SJCRH30 (cell line): ENCODE data around the gene NDUFS3. TPM values are rescaled to one million over a fixed set of nuclear protein-coding genes. Genes with fewer than 3 reads are reported as not detected.
"Not testable (repeated sequence)": the region's sequence is repeated elsewhere in the genome, so short reads cannot be mapped to it uniquely, and the experiment has no call there.

Experiments
- DNase-seq, 2 experiments: peaks; one replicate each; pipeline ENCODE4 v3.0.0-alpha.2; 2015 to 2020
- H3K27ac ChIP-seq: fragments of 250-450 bp; sonication (Bioruptor Pico); 2 replicates; pipeline ENCODE4 v1.5.1; 2020; ENCODE audit warnings: mild to moderate bottlenecking, moderate library complexity
- H3K27me3 ChIP-seq: fragments of 250-450 bp; sonication (Bioruptor Pico); 2 replicates; pipeline ENCODE4 v1.5.1; 2020; ENCODE audit warnings: mild to moderate bottlenecking, moderate library complexity
- H3K36me3 ChIP-seq: fragments of 250-450 bp; sonication (Bioruptor Pico); 2 replicates; pipeline ENCODE4 v1.5.1; 2020; ENCODE audit warnings: mild to moderate bottlenecking, moderate library complexity
- H3K4me1 ChIP-seq: fragments of 250-450 bp; sonication (Bioruptor Pico); 2 replicates; pipeline ENCODE4 v1.5.1; 2020; ENCODE audit warnings: mild to moderate bottlenecking, moderate library complexity
- H3K4me3 ChIP-seq: fragments of 250-450 bp; sonication (Bioruptor Pico); 2 replicates; pipeline ENCODE4 v1.5.1; 2020; ENCODE audit warnings: mild to moderate bottlenecking, moderate library complexity
- H3K9me3 ChIP-seq: fragments of 250-450 bp; sonication (Bioruptor Pico); replicated peaks from 2 replicates; pipeline ENCODE4 v1.5.1; 2020; ENCODE audit warnings: mild to moderate bottlenecking, moderate library complexity
- total RNA-seq: library from RNA; depleted of rRNA; stranded (reverse); fragments of >200 nt; shearing (Covaris generic); gene quantifications from 2 replicates; pipeline ENCODE4 v1.2.3, GENCODE V29; 2014

The NDUFS3 gene
- total RNA-seq, 1 experiment from 2014 or later = 135 TPM

DNA sequence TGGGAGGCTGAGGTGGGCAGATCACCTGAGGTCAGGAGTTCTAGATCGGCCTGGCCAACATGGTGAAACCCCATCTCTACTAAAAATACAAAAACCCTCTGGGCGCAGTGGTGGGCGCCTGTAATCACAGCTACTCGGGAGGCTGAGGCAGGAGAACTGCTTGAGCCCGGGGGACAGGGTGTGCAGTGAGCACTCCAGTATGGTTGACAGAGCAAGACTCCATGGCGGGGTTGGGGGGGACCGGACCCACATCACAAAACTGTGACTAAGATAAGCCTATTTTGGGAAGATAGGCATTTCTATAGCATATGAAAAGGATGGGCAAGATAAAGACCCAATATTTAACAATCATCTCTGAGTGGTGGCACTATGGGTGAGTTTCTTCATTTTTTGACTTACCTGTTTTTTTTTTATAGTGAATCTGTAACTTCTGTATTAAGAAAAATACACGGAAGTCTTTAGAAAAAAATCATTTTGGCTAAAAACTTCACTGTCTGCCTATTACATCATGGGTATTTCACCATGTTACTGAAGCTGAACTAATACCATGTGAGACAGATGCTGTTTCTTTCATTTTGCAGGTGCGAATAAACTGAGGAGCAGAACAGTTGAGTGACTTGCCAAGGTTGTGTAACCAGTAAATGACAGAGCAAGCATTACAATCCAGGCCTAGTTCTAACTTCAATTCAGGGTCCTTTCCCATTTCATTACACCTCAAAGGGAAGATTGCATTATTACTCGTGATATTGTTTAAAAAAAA lies 28.4 kb upstream of the NDUFS3 start:
- Histone ChIP-seq H3K27me3 (no peaks in the 10 kb centered on the region), H3K9me3 (no peaks in the 10 kb centered on the region), H3K27ac (no peak overlapping the region), H3K4me1 (peaks cover 13% of the 10 kb centered on the region), H3K36me3 (peaks cover 26% of the 10 kb centered on the region), H3K4me3 (no peak overlapping the region)
- no peak for DNase-seq

DNA sequence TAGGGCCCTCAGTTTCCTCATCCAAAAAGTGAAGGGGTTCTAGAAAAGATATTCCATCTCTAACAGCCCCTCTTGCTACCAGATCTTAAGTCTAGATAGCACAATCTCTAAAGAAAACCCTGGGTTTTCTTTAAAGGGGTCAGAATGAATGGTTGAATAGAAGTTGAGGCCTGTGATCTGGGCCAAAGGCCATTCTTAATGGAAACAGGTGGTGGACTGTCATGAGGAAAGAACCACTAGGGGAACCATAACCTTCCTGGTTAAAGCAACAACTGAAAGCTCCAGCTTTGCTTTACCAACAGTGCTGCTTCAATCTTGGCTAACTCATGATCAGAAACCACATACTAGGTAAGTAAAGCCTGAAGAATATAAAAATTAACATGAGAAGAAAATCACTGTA lies 27.8 kb upstream of the NDUFS3 start:
- DNase-seq = peak in 1 of 2 experiments; percentile 57
- Histone ChIP-seq H3K4me1 (peaks cover 13% of the 10 kb centered on the region), H3K36me3 (peaks cover 26% of the 10 kb centered on the region), H3K9me3 (no peaks in the 10 kb centered on the region), H3K4me3 (no peak overlapping the region; the same call in 1 of the 2 replicates), H3K27me3 (no peaks in the 10 kb centered on the region), H3K27ac (no peak overlapping the region)

DNA sequence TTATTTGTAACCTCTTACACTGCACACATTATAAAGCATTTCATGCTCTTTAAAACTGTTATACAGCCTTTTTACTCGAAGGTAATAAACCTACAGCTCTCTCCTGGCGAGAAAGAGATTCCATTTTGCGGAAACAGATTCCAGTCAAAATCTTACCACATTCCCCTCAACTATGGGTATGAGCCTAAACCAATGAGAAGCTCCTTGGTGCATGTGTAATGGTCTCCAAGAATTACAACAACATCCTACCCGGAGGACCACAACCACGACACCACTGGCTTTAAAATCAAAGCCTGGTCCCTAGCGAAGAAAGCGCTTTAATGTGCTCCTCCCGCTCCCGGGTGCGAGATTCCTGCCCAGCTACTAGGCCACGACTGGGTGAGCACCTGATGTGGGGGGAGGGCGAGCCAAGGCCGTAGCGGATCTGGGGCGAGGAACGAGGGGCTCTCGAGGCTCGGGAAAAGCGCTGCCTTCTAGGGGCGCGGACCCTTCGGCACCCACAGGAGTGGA lies 26.8 kb upstream of the NDUFS3 start:
- peak overlapping the region; percentile 69 for H3K27ac ChIP-seq
- H3K4me1 ChIP-seq = peaks cover 13% of the 10 kb centered on the region
- no peaks in the 10 kb centered on the region for H3K9me3 ChIP-seq
- DNase-seq = peak; percentile 45 to 48
- H3K4me3 ChIP-seq = peak overlapping the region; percentile 88
- H3K36me3 ChIP-seq = peaks cover 25% of the 10 kb centered on the region
- H3K27me3 ChIP-seq = no peaks in the 10 kb centered on the region

- peak; percentile 94 to 96 for DNase-seq
- H3K4me1 ChIP-seq = peaks cover 13% of the 10 kb centered on the region
- no peaks in the 10 kb centered on the region for H3K27me3 ChIP-seq
- peak within 1 kb of the TSS; percentile 88 for H3K4me3 ChIP-seq
- peaks cover 23% of the 10 kb centered on the region for H3K36me3 ChIP-seq
- no peaks in the 10 kb centered on the region for H3K9me3 ChIP-seq
- H3K27ac ChIP-seq = peak within 1 kb of the TSS; percentile 69
Measured at GRCh38 chr11:47552566-47553405, 26.1 kb upstream of the NDUFS3 start, which contains the start of gene CELF1. TSS of gene CELF1 (minus strand) at chr11:47553132. CDS start at chr11:47499523, 53,609 bp downstream.

DNA sequence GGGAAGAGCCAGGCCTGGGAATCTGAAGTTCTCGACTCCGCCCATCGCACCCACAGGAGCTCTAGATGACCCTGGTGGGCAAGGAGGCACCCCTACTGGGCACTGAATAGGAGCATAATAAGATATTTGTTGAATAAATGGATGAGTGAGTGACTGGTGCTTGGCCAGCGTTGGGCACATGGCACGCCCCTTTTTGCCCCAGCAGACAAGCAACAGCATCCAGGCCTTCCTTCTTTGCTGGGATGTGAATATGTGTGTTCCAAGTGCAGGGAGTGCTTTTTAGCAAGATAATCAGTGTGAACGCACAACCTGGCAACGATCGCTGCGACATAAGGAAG lies 25.5 kb upstream of the NDUFS3 start:
- peaks cover 13% of the 10 kb centered on the region for H3K4me1 ChIP-seq
- no peaks in the 10 kb centered on the region for H3K9me3 ChIP-seq
- peaks cover 18% of the 10 kb centered on the region for H3K36me3 ChIP-seq
- DNase-seq = no peak
- H3K4me3 ChIP-seq = peak overlapping the region; percentile 88
- H3K27ac ChIP-seq = peak overlapping the region; percentile 15; the same call in 1 of the 2 replicates
- H3K27me3 ChIP-seq = no peaks in the 10 kb centered on the region

- H3K4me3 ChIP-seq, DNase-seq, H3K27me3 ChIP-seq, H3K36me3 ChIP-seq, H3K27ac ChIP-seq, H3K9me3 ChIP-seq, H3K4me1 ChIP-seq: not testable (repeated sequence)
Measured at GRCh38 chr11:47557004-47557403, 21.9 kb upstream of the NDUFS3 start.

DNA sequence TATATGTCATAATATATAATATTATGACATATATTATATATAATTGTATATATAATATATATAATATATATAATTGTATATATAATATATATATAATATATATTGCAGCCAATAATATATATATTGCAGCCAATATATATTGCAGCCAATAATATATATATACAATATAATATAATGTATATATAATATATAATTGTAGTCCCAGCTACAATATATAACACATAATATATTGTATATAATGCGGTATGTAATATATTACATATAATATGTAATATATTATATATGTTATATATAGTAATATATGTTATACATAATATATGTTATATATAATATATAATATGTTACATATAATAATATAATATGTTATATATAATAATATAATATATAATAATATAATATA lies 20.2 kb upstream of the NDUFS3 start:
- Histone ChIP-seq H3K27ac (no peak overlapping the region), H3K4me1 (peaks cover 4% of the 10 kb centered on the region; the same call in 1 of the 2 replicates), H3K27me3 (no peaks in the 10 kb centered on the region), H3K4me3 (no peak overlapping the region), H3K36me3 (no peaks in the 10 kb centered on the region), H3K9me3 (no peaks in the 10 kb centered on the region)
- no peak for DNase-seq

- H3K27me3 ChIP-seq = no peaks in the 10 kb centered on the region
- no peak for DNase-seq
Measured at GRCh38 chr11:47560426-47560825, 18.4 kb upstream of the NDUFS3 start.

DNA sequence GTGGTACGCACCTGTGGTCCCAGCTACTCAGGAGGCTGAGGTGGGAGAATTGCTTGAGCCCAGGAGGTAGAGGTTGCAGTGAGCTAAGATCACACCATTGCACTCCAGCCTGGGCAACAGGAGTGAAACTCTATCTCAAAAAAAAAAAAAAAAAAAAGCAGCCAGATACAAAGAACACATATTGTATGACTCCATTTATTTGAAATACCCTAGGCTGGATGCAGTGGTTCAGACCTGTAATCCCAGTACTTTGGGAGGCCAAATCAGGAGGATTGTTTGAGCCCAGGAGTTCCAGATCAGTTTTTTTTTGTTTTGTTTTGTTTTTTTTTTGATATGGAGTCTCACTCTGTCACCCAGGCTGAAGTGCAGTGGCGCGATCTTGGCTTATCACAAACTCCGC lies 16.5 kb upstream of the NDUFS3 start:
- not testable (repeated sequence) for H3K9me3 ChIP-seq, H3K27ac ChIP-seq, H3K27me3 ChIP-seq, DNase-seq, H3K4me3 ChIP-seq, H3K4me1 ChIP-seq, H3K36me3 ChIP-seq

More at GRCh38 chr11:47560426-47560825, 18.4 kb upstream of the NDUFS3 start:
- Histone ChIP-seq H3K36me3 (no peaks in the 10 kb centered on the region), H3K4me3 (no peak overlapping the region), H3K9me3 (no peaks in the 10 kb centered on the region), H3K27ac (no peak overlapping the region), H3K4me1 (no peaks in the 10 kb centered on the region; the same call in 1 of the 2 replicates)

- not testable (repeated sequence) for H3K4me3 ChIP-seq, DNase-seq, H3K4me1 ChIP-seq, H3K9me3 ChIP-seq, H3K36me3 ChIP-seq, H3K27ac ChIP-seq, H3K27me3 ChIP-seq
Measured at GRCh38 chr11:47564366-47564765, 14.5 kb upstream of the NDUFS3 start.

- DNase-seq = peak in 1 of 2 experiments; percentile 22
- no peaks in the 10 kb centered on the region for H3K9me3 ChIP-seq
- H3K4me1 ChIP-seq = no peaks in the 10 kb centered on the region; the same call in 1 of the 2 replicates
- H3K27ac ChIP-seq = peak overlapping the region; percentile 66
- H3K4me3 ChIP-seq = peak overlapping the region; percentile 85
- no peaks in the 10 kb centered on the region for H3K27me3 ChIP-seq
- H3K36me3 ChIP-seq = peaks cover 5% of the 10 kb centered on the region; the same call in 1 of the 2 replicates
Measured at GRCh38 chr11:47564933-47565339, 13.9 kb upstream of the NDUFS3 start.

DNA sequence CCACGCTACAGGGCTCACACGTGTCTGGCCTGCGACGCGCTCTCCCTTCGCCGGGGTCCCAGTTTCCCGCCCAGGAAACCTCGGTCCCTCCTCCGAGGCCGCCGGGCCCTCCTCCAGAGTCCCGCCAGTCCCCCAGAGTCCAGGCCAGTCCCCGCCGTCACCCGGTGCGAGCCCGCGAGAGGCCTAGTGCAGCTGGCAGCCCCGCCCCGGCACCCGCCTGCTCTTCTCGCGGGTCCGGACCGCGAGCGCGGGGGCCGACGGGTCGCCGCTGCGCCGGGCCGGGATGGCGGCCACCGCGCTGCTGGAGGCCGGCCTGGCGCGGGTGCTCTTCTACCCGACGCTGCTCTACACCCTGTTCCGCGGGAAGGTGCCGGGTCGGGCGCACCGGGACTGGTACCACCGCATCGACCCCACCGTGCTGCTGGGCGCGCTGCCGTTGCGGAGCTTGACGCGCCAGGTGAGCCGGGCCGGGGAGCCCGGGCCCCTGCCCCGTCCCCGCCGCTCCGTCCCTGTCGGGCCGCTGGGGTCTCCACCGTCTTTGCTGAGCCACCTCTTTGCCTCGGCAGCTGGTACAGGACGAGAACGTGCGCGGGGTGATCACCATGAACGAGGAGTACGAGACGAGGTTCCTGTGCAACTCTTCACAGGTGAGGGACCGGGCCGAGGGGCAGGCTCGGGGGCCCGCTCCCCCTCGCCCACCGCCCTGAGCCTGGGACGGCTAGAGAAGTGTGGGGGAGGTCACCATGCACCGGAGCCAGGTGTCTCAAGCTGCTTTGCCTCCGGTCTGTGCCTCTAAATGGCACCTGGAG lies 13.3 kb upstream of the NDUFS3 start, which contains the start of gene PTPMT1:
Gene PTPMT1 (plus strand): TSS at position 260 of the 809 bp plus-strand sequence. CDS start 24 bp downstream, at position 284.
- DNase-seq = peak; percentile 85 to 88

GRCh38 chr11:47566149-47566698 lies 12.7 kb upstream of the NDUFS3 start:
- peaks cover 10% of the 10 kb centered on the region for H3K36me3 ChIP-seq
- H3K27ac ChIP-seq = peak overlapping the region; percentile 66
- DNase-seq = peak in 1 of 2 experiments; percentile 28

More for the DNA sequence above, 13.3 kb upstream of the NDUFS3 start, which contains the start of gene PTPMT1:
- Histone ChIP-seq H3K36me3 (peaks cover 8% of the 10 kb centered on the region), H3K4me3 (peak within 1 kb of the TSS; percentile 85), H3K4me1 (no peaks in the 10 kb centered on the region; the same call in 1 of the 2 replicates), H3K9me3 (no peaks in the 10 kb centered on the region), H3K27me3 (no peaks in the 10 kb centered on the region), H3K27ac (peak within 1 kb of the TSS; percentile 66)

DNA sequence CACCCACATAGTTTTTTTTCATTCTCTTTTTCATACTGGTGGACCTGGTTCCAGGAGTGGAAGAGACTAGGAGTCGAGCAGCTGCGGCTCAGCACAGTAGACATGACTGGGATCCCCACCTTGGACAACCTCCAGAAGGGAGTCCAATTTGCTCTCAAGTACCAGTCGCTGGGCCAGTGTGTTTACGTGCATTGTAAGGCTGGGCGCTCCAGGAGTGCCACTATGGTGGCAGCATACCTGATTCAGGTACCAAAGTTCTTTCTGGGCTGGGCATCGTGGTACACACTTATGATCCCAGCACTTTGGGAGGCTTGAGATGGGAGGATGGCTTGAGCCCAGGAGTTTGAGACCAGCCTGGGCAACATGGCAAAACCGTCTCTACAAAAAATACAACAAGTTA lies 9.2 kb upstream of the NDUFS3 start:
- Histone ChIP-seq H3K4me1 (peaks cover 5% of the 10 kb centered on the region; the same call in 1 of the 2 replicates), H3K4me3 (no peak overlapping the region), H3K27ac (no peak overlapping the region), H3K9me3 (no peaks in the 10 kb centered on the region), H3K36me3 (peaks cover 38% of the 10 kb centered on the region), H3K27me3 (no peaks in the 10 kb centered on the region)
- DNase-seq = no peak

More at GRCh38 chr11:47566149-47566698, 12.7 kb upstream of the NDUFS3 start:
- Histone ChIP-seq H3K4me3 (peak overlapping the region; percentile 85), H3K9me3 (no peaks in the 10 kb centered on the region), H3K4me1 (no peaks in the 10 kb centered on the region; the same call in 1 of the 2 replicates), H3K27me3 (no peaks in the 10 kb centered on the region)
